Testis (tissue), 3 donors: ENCODE measurements around the gene ROR2. TPM values are rescaled to one million over a fixed set of nuclear protein-coding genes. Genes with fewer than 3 reads are reported as not detected.

Experiments used
- DNase-seq: peaks from one replicate; pipeline ENCODE4 v3.0.0-alpha.2; 2019
- H3K27ac ChIP-seq, 2 donors: fragments of 200-600 bp; sonication (generic); one replicate each; pipeline ENCODE4 v1.5.1; 2019
- H3K27me3 ChIP-seq: fragments of 200-600 bp; sonication (generic); one replicate; pipeline ENCODE4 v1.5.1; 2019
- H3K36me3 ChIP-seq: fragments of 200-600 bp; sonication (generic); one replicate; pipeline ENCODE4 v1.5.1; 2017; ENCODE audit warnings: low read depth; ENCODE audit errors: missing control alignments
- H3K4me1 ChIP-seq: fragments of 200-600 bp; sonication (generic); one replicate; pipeline ENCODE4 v1.5.1; 2019
- H3K4me3 ChIP-seq, 2 donors: fragments of 200-600 bp; sonication (generic); one replicate each; pipeline ENCODE4 v1.5.1; 2017 to 2019
- H3K9me3 ChIP-seq: fragments of 200-600 bp; sonication (generic); one replicate; pipeline ENCODE4 v1.5.1; 2017
- POLR2A ChIP-seq: fragments of 450-650 bp; IDR thresholded peaks from one replicate; pipeline ENCODE4 v1.6.1; 2017; ENCODE audit warnings: antibody characterized with exemption, mild to moderate bottlenecking, moderate library complexity
- WGBS, 2 donors: methylation state at CpG; one replicate each; pipeline ENCODE4 v1.1.5; 2018; 5-methylcytosine and 5-hydroxymethylcytosine counted together
- intact Hi-C: fragments of 100-400 bp; cut with DNase I; formaldehyde crosslinking; loops from one replicate; pipeline ENCODE4 v1.15.1; 2023; ENCODE audit warnings: low total_unique reads
- polyA plus RNA-seq: library from polyadenylated mRNA; stranded (reverse); fragments of 350-450 nt; fragmentation: Illumina TruSeq; extraction: RNeasy Lipid Tissue Mini Kit (QIAGEN cat#74804); gene quantifications from one replicate; pipeline ENCODE4 v1.2.3, GENCODE V29; 2014; ENCODE audit warnings: low read depth, low replicate concordance; ENCODE audit not compliant: insufficient read depth
- total RNA-seq, 2 donors: library from RNA; depleted of rRNA; stranded (reverse); fragments of >200 nt; gene quantifications; one replicate each; pipeline ENCODE4 v1.2.3, GENCODE V29; 2016
- TF ChIP-seq, protein P1 (sequence below), 3 experiments: fragments of 450-650 bp in 2 of 3; fragments of 200-600 bp in 1 of 3; sonication (generic) in 1 of 3; IDR thresholded peaks; one replicate each; pipeline ENCODE4 v1.5.1; 2016 to 2019; ENCODE audit warnings: antibody characterized with exemption in 3 of 3, mild to moderate bottlenecking in 2 of 3, moderate library complexity in 1 of 3

The ROR2 gene
- total and polyA plus RNA-seq, 3 donors from 2014 or later, result 11.5 to 16.5 (median 12.3) TPM

DNA sequence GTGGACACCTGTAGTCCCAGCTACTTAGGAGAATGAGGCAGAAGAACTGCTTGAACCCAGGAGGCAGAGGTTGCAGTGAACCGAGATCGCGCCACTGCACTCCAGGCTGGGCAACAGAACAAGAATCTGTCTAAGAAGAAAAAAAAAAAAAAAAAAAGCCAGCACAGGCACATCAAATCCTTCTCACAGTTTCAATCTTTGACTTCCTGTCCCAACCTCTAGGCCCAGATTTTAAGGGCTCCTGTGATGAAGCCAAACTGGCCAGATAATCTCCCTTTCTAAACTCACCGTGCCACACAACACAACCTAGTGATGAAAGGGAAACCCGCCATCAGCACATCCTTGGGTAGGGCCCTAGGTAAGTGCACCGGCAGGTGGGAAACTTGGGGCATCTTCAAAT, 58.1 kb downstream of the ROR2 start:
- Histone ChIP-seq H3K4me3 (no peak overlapping the region), H3K36me3 (no peaks in the 10 kb centered on the region), H3K4me1 (peaks cover 19% of the 10 kb centered on the region), H3K27me3 (no peaks in the 10 kb centered on the region), H3K9me3 (no peaks in the 10 kb centered on the region), H3K27ac (no peak overlapping the region)
- WGBS, 2 donors, result 90 to 92% methylated on average over 6 of the region's 6 CpGs
- intact Hi-C loops, result no loop called here
- no peak for DNase-seq
- no peak for TF ChIP-seq POLR2A
- TF ChIP-seq, protein P1, sequence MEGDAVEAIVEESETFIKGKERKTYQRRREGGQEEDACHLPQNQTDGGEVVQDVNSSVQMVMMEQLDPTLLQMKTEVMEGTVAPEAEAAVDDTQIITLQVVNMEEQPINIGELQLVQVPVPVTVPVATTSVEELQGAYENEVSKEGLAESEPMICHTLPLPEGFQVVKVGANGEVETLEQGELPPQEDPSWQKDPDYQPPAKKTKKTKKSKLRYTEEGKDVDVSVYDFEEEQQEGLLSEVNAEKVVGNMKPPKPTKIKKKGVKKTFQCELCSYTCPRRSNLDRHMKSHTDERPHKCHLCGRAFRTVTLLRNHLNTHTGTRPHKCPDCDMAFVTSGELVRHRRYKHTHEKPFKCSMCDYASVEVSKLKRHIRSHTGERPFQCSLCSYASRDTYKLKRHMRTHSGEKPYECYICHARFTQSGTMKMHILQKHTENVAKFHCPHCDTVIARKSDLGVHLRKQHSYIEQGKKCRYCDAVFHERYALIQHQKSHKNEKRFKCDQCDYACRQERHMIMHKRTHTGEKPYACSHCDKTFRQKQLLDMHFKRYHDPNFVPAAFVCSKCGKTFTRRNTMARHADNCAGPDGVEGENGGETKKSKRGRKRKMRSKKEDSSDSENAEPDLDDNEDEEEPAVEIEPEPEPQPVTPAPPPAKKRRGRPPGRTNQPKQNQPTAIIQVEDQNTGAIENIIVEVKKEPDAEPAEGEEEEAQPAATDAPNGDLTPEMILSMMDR (IDR thresholded peaks at IDR 0.05), result no peak

DNA sequence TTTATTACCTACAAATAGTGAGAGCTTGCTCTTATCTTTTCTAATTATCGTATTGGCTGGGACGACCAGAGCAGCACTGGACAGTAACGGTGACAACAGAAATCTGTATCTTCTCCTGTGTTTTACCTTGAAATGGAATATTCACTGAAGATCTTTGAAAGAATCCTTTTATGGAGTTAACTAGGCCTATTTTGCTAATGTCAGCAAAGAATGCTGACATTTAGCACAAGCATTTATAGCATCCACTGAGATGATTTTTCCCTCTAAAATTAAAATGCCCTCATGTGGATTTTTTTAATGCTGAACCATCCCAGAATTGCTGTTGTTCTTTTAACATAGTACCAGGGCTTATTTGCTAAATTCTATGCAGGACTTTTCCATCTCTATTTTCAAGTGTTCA, 59.4 kb downstream of the ROR2 start:
- Histone ChIP-seq H3K9me3 (no peaks in the 10 kb centered on the region), H3K27ac (no peak overlapping the region), H3K36me3 (no peaks in the 10 kb centered on the region), H3K4me1 (peaks cover 9% of the 10 kb centered on the region), H3K4me3 (no peak overlapping the region), H3K27me3 (no peaks in the 10 kb centered on the region)
- no peak for DNase-seq
- 47 to 77% methylated on average over 3 of the region's 3 CpGs for WGBS, 2 donors
- TF ChIP-seq, protein P1 (IDR thresholded peaks at IDR 0.05), result no peak
- no peak for TF ChIP-seq POLR2A
- intact Hi-C loops, result no loop called here

DNA sequence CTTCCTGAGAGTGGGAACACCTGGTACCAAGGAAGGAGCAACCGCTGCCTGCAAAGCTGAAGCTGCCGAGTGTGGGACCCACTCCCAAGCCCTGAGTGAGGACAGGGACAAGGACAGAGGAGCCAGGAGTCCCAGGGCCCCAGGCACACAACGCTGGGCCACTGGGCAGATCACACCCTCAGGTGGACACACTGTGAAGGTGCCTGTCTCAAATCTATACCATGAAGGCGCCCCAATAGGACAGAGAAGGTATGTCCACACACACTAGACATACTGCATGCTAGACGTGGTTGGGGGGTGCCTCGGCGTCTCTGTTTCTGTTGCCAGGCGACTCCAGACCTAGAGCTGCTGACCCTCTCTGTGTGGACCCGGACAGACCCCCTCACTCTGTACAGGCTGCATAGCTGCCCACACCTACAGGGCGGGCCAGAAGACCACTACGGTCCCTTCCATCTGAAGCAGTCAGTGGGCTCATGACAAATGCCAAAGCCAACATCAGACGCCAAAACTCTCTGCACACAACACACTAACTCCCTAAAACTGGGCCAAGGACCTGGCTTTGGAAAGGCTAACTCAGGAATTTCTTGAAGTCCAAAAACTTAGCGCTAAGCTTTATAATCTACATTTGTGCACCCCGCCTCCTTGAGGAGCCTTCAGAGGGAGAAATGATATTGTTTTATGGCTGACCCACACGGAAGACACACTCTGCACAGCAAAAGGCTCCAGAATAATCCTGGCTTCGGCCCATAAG, 60.7 kb downstream of the ROR2 start:
- DNase-seq, result no peak
- intact Hi-C loops, result no loop called here
- TF ChIP-seq, protein P1 (IDR thresholded peaks at IDR 0.05), result no peak
- TF ChIP-seq POLR2A, result no peak
- Histone ChIP-seq H3K4me3 (no peak overlapping the region), H3K4me1 (peaks cover 9% of the 10 kb centered on the region), H3K9me3 (no peaks in the 10 kb centered on the region), H3K36me3 (no peaks in the 10 kb centered on the region), H3K27me3 (no peaks in the 10 kb centered on the region), H3K27ac (peak overlapping the region in 1 of 2 donors; percentile 50)
- WGBS, 2 donors, result 60 to 73% methylated on average over 16 of the region's 16 CpGs

DNA sequence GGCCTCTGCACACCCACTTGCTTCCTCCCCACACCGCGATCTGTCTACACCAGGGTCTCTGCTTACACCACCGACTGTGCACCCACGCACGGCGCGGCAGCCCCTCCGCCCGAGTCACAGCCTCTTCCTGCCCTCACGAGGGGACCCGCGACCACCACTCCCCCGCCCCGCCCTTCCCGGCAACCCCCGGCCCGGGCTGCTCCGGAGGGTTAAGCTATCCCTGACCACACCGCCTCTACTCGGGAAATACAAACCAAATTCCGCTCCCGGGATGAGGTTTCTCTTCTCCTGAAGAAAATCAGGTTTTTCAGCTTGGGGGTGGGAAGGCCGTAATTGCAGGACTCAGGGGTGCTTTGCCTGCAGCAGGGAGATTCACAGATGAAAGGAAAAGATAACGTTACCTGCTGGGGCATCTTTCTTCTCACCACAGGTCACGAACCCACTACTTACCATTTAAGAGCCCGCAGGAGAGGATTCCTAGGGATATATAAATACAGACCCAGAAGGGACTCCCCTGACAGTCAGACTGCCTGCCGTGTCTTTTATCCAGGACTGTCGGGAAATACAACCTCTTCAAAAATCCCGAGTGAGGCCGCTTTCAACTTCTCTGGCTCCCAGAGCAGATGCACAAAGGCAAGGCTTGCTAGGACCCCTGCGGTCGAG, 63.5 kb downstream of the ROR2 start:
- Histone ChIP-seq H3K27ac (no peak overlapping the region), H3K36me3 (no peaks in the 10 kb centered on the region), H3K9me3 (no peaks in the 10 kb centered on the region), H3K4me3 (no peak overlapping the region), H3K27me3 (no peaks in the 10 kb centered on the region), H3K4me1 (peaks cover 9% of the 10 kb centered on the region)
- intact Hi-C loops, result no loop called here
- WGBS, 2 donors, result 51 to 58% methylated on average over 27 to 30 of the region's 32 CpGs
- TF ChIP-seq POLR2A, result no peak
- TF ChIP-seq, protein P1 (IDR thresholded peaks at IDR 0.05), result no peak
- no peak for DNase-seq
